K562 (cell line): Measurements from ENCODE around the gene TMEM187. TPM values are rescaled to one million over a fixed set of nuclear protein-coding genes. Genes with fewer than 3 reads are reported as not detected.
A peak's percentile ranks its signal among the peaks of the same experiment; 100 is the strongest.

Source experiments
- ATAC-seq: fragments of 200-7000 bp; cut with Tn5 transposase; 3 replicates; pipeline ENCODE4 v1.9.1; 2020; ENCODE audit warnings: moderate library complexity
- BruUV-seq: library from RNA; stranded (reverse); fragments of 400-500 nt; replicated peaks from 2 replicates; lab custom pipeline; 2021; lab: Mats Ljungman, UMichigan
- CTCF ChIA-PET: fragments of 300-600 bp; formaldehyde crosslinking; extraction: SDS; loops from one replicate; lab custom pipeline; 2021; ENCODE audit warnings: low intra/inter-chr PET ratio; lab: Yijun Ruan, JAX
- POLR2A ChIA-PET: fragments of 300-600, 350-650 bp; sonication (Branson Sonifier 250); formaldehyde crosslinking; extraction: SDS; loops from one replicate; lab custom pipeline; 2021; ENCODE audit warnings: antibody characterized with exemption, inconsistent platforms; lab: Yijun Ruan, JAX
- DNase-seq, 4 experiments: peaks; one replicate each; pipeline versions ENCODE4 v3.0.0 to v3.0.0-alpha.2; 2011 to 2018; ENCODE audit warnings: low spot score in 3 of 4, mixed read lengths in 3 of 4; ENCODE audit errors: extremely low read depth in 1 of 4
- FAIRE-seq: peaks from 2 replicates; lab custom pipeline; 2011; peaks lifted over from hg19 to GRCh38; lab: Jason Lieb, UNC
- H2AFZ ChIP-seq: 2 replicates; pipeline ENCODE4 v1.6.0; 2011; ENCODE audit warnings: low read depth, low read length, control low read depth, inconsistent platforms
- H3K27ac ChIP-seq: fragments of 200-600 bp; 3 replicates; pipeline ENCODE4 v1.8.0; 2011; ENCODE audit warnings: low read depth, mild to moderate bottlenecking, control low read depth, inconsistent platforms, low read length, moderate library complexity, mixed read lengths; ENCODE audit errors: extremely low read depth
- H3K27me3 ChIP-seq, 2 experiments: fragments of 300-600 bp in 1 of 2; 2 replicates in 1 of 2; 3 replicates in 1 of 2; pipeline versions ENCODE4 v1.6.0 to v1.8.0; 2011; ENCODE audit warnings: inconsistent platforms in 2 of 2, low read length in 2 of 2, mild to moderate bottlenecking in 1 of 2, mixed read lengths in 1 of 2, moderate library complexity in 1 of 2; ENCODE audit not compliant: control insufficient read depth in 2 of 2, insufficient read depth in 2 of 2
- H3K36me3 ChIP-seq: fragments of 300-600 bp; 3 replicates; pipeline ENCODE4 v1.8.0; 2011; ENCODE audit warnings: mild to moderate bottlenecking, low read length, inconsistent platforms; ENCODE audit not compliant: control insufficient read depth, insufficient read depth
- H3K4me1 ChIP-seq, 2 experiments: fragments of 200-600 bp in 1 of 2; replicated peaks in 1 of 2; 2 replicates in 1 of 2; 3 replicates in 1 of 2; pipeline versions ENCODE4 v1.5.1 to v1.8.0; 2011; ENCODE audit warnings: inconsistent platforms in 2 of 2, low read length in 2 of 2, mild to moderate bottlenecking in 1 of 2, mixed read lengths in 1 of 2, moderate library complexity in 1 of 2; ENCODE audit not compliant: control insufficient read depth in 2 of 2, insufficient read depth in 2 of 2
- H3K4me2 ChIP-seq: 2 replicates; pipeline ENCODE4 v1.6.1; 2011; ENCODE audit warnings: low read length, control low read depth, inconsistent platforms, mixed read lengths; ENCODE audit not compliant: insufficient read depth
- H3K4me3 ChIP-seq: fragments of 200-600 bp; sonication (generic), shearing (Covaris generic); 2 replicates; pipeline ENCODE4 v1.5.1; 2016; ENCODE audit warnings: control low read depth, inconsistent platforms
- H3K79me2 ChIP-seq: fragments of 200-600 bp; 3 replicates; pipeline ENCODE4 v1.8.0; 2011; ENCODE audit warnings: low read length, inconsistent platforms; ENCODE audit not compliant: control insufficient read depth, insufficient read depth
- H3K9ac ChIP-seq, 2 experiments: 2 replicates each; pipeline versions ENCODE4 v1.6.0 to v1.6.1; 2011; ENCODE audit warnings: low read depth in 2 of 2, low read length in 2 of 2, control low read depth in 1 of 2, inconsistent platforms in 1 of 2, mild to moderate bottlenecking in 1 of 2, mixed read lengths in 1 of 2; ENCODE audit not compliant: insufficient read depth in 1 of 2
- H3K9me1 ChIP-seq: one replicate; pipeline ENCODE4 v1.6.0; 2011; ENCODE audit warnings: inconsistent platforms, mild to moderate bottlenecking, low read length, moderate library complexity; ENCODE audit not compliant: control insufficient read depth, insufficient read depth
- H3K9me3 ChIP-seq: replicated peaks from 2 replicates; pipeline ENCODE4 v1.5.1; 2011; ENCODE audit warnings: low read depth, low read length, inconsistent platforms; ENCODE audit not compliant: control insufficient read depth, insufficient read depth
- H4K20me1 ChIP-seq: replicated peaks from 2 replicates; pipeline ENCODE4 v1.6.1; 2011; ENCODE audit warnings: low read length, inconsistent platforms, mixed read lengths; ENCODE audit not compliant: control insufficient read depth, insufficient read depth
- HNRNPL ChIP-seq: fragments of 200-400 bp; formaldehyde crosslinking; IDR thresholded peaks from 2 replicates; pipeline ENCODE4 v1.6.1; 2017; ENCODE audit warnings: low read depth, mild to moderate bottlenecking, low read length
- MEF2D ChIP-seq: conservative IDR thresholded peaks from 2 replicates; pipeline ENCODE4 v1.6.1; 2016; ENCODE audit warnings: low read depth, missing genetic modification characterization, missing compliant biosample characterization
- RBFOX2 ChIP-seq: fragments of 200-400 bp; formaldehyde crosslinking; IDR thresholded peaks from 2 replicates; pipeline ENCODE4 v1.6.1; 2017; ENCODE audit warnings: low read depth, mild to moderate bottlenecking, low read length, moderate library complexity
- ZNF175 ChIP-seq: fragments of 200-800 bp; sonication (Bioruptor generic); IDR thresholded peaks from 2 replicates; pipeline ENCODE4 v1.6.1; 2016; ENCODE audit warnings: low read depth, mild to moderate bottlenecking, missing genetic modification characterization, missing compliant biosample characterization
- WGBS: fragments of 100-300 bp; shearing (Covaris generic); methylation state at CpG from one replicate; pipeline ENCODE4 v1.1.6; 2016; ENCODE audit warnings: low coverage, mixed read lengths; ENCODE audit not compliant: insufficient coverage; ENCODE audit errors: missing lambda C conversion rate; 5-methylcytosine and 5-hydroxymethylcytosine counted together
- in situ Hi-C: fragments of 300-500 bp; cut with MboI; formaldehyde crosslinking; loops from 4 replicates; pipeline ENCODE4 v1.15.0; 2018; ENCODE audit warnings: inconsistent platforms, mixed read lengths
- intact Hi-C: fragments of 100-400 bp; cut with micrococcal nuclease; formaldehyde crosslinking; loops from 2 replicates; pipeline ENCODE4 v1.14.2; 2022
- polyA plus RNA-seq, 8 experiments: library from polyadenylated mRNA; depleted of rRNA in 4 of 8; stranded (reverse) in 5 of 8; unstranded in 3 of 8; fragments of >200 nt; fragmentation: Nextera tagmentation in 2 of 8; fragmentation: Illumina TruSeq in 1 of 8; extraction: Ambion mirVana in 2 of 8; extraction: Trizol in 1 of 8; gene quantifications; 2 replicates each; pipeline versions ENCODE4 v1.2.1 to v1.2.3, GENCODE V29; 2011 to 2014; ENCODE audit warnings: inconsistent platforms in 1 of 8, missing spikeins in 1 of 8
- total RNA-seq, 7 experiments: library from RNA; depleted of rRNA in 6 of 7; stranded (reverse); fragments of >200 nt in 6 of 7; fragmentation: Illumina TruSeq in 2 of 7; extraction: Trizol in 2 of 7; gene quantifications; 2 replicates each; pipeline versions ENCODE4 v1.2.1 to v1.2.3, GENCODE V29; 2011 to 2021; ENCODE audit warnings: low replicate concordance in 1 of 7
- TF ChIP-seq, protein P1 (sequence below), 2 experiments: fragments of 450-650 bp in 1 of 2; sonication (generic) in 1 of 2; formaldehyde crosslinking in 1 of 2; IDR thresholded peaks in 1 of 2; conservative IDR thresholded peaks in 1 of 2; 2 replicates each; pipeline versions ENCODE4 v1.6.1 to v1.8.1; 2016 to 2023; ENCODE audit warnings: mild to moderate bottlenecking in 2 of 2, moderate library complexity in 2 of 2, inconsistent platforms in 1 of 2, missing genetic modification reagents in 1 of 2
- TF ChIP-seq, protein P2 (sequence below): sonication (generic); formaldehyde crosslinking; IDR thresholded peaks from 2 replicates; pipeline ENCODE4 v1.8.1; 2023; ENCODE audit warnings: mild to moderate bottlenecking, missing genetic modification reagents
- TF ChIP-seq, protein P3 (sequence below), 2 experiments: fragments of 250-450 bp in 1 of 2; fragments of 450-650 bp in 1 of 2; sonication (Bioruptor Pico) in 1 of 2; IDR thresholded peaks; 2 replicates each; pipeline versions ENCODE4 v1.6.1 to v1.8.0; 2016 to 2021; ENCODE audit warnings: mild to moderate bottlenecking in 2 of 2, moderate library complexity in 2 of 2, missing compliant biosample characterization in 1 of 2, missing genetic modification characterization in 1 of 2

The TMEM187 gene
- total and polyA plus RNA-seq, 9 of the 15 experiments (the other 6 are each of a cell fraction or from before 2014, with no cell fraction given), result 0.13 to 6.4 (median 1.6) TPM

DNA sequence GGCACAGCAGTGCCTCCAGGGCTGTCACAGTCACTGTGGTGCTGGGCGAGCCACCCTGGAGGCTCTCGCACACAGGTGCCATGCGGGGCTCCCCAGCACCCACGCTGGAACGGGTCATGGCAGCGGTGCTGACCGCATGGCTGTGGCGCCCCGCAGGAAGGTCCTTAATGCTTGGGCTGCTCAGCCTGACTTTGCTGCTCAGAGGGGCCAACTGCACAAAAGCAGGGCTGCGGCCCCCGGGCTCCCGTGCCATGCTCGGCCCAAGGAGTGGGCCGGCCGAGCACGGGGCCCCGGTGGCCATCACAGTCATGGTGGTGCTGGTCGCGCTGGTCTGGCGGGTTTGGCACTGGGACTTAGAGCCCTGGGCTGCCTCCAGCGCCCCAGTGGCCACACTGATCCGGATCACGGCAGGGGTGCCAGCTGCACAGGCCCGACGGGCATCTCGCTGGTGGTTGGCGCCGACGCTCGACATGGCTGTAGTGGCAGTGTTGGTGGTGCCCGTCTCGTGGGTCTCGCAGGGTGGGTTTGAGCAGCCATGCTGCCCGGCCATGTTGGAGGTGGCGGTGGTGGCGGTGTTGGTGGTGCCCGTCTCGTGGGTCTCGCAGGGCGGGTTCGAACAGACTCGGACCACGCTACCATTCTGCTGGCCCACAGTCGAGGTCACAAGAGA lies 17.9 kb upstream of the TMEM187 start:
- TF ChIP-seq MEF2D (tag) (no peak), ZNF175 (CRISPR knock-in tag) (no peak), RBFOX2 (peak; percentile 33; the same call in 1 of the 2 replicates), HNRNPL (peak; percentile 83)
- TF ChIP-seq, protein P1, sequence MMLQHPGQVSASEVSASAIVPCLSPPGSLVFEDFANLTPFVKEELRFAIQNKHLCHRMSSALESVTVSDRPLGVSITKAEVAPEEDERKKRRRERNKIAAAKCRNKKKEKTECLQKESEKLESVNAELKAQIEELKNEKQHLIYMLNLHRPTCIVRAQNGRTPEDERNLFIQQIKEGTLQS (IDR thresholded peaks at IDR 0.05), result no peak
- TF ChIP-seq, protein P1 (CRISPR knock-in tag; conservative IDR thresholded peaks at IDR 0.05), result no peak
- TF ChIP-seq, protein P2, sequence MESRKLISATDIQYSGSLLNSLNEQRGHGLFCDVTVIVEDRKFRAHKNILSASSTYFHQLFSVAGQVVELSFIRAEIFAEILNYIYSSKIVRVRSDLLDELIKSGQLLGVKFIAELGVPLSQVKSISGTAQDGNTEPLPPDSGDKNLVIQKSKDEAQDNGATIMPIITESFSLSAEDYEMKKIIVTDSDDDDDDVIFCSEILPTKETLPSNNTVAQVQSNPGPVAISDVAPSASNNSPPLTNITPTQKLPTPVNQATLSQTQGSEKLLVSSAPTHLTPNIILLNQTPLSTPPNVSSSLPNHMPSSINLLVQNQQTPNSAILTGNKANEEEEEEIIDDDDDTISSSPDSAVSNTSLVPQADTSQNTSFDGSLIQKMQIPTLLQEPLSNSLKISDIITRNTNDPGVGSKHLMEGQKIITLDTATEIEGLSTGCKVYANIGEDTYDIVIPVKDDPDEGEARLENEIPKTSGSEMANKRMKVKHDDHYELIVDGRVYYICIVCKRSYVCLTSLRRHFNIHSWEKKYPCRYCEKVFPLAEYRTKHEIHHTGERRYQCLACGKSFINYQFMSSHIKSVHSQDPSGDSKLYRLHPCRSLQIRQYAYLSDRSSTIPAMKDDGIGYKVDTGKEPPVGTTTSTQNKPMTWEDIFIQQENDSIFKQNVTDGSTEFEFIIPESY, result peak; percentile 33; the same call in 1 of the 2 replicates
- TF ChIP-seq, protein P3, sequence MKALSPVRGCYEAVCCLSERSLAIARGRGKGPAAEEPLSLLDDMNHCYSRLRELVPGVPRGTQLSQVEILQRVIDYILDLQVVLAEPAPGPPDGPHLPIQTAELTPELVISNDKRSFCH (CRISPR knock-in tag; IDR thresholded peaks at IDR 0.05), result no peak
- TF ChIP-seq, protein P3 (tag; IDR thresholded peaks at IDR 0.05), result no peak
- TF ChIP-seq, all 486 proteins: peak for 3
- Histone ChIP-seq H3K9me3 (no peaks in the 10 kb centered on the region), H3K27ac (no peak overlapping the region), H3K36me3 (peaks cover 100% of the 10 kb centered on the region; the same call in 2 of the 3 replicates), H3K9ac (no peak overlapping the region), H3K79me2 (peaks cover 9% of the 10 kb centered on the region; the same call in 2 of the 3 replicates), H3K27me3 (no peaks in the 10 kb centered on the region), H2AFZ (no peak overlapping the region), H3K4me1 (peaks cover 0 to 37% of the 10 kb centered on the region in 2 experiments; a peak in 2 of 5 replicates), H3K9me1 (no peaks in the 10 kb centered on the region), H3K4me2 (no peak overlapping the region), H3K4me3 (no peak overlapping the region), H4K20me1 (no peaks in the 10 kb centered on the region)
- intact Hi-C loops, result no loop called here
- WGBS, result 96% methylated on average over 21 of the region's 44 CpGs
- DNase-seq, result no peak
- no peak for ATAC-seq
- ChIA-PET POLR2A (no interaction called here), CTCF (interaction anchor here (0.6 to 1.0 kb wide), 3 partner anchors 194 to 310 kb away, joined by 3 read pairs; no protein-coding TSS in a partner anchor)
- BruUV-seq, result TSS peak; percentile 21
- no peak for FAIRE-seq
- in situ Hi-C loops, result no loop called here
